Retina (tissue), 1 donor: ENCODE measurements around the gene HOXD13.

ENCODE experiments used
- DNase-seq: peaks from one replicate; pipeline ENCODE4 v3.0.0-alpha.2; 2016

The HOXD13 gene

DNA sequence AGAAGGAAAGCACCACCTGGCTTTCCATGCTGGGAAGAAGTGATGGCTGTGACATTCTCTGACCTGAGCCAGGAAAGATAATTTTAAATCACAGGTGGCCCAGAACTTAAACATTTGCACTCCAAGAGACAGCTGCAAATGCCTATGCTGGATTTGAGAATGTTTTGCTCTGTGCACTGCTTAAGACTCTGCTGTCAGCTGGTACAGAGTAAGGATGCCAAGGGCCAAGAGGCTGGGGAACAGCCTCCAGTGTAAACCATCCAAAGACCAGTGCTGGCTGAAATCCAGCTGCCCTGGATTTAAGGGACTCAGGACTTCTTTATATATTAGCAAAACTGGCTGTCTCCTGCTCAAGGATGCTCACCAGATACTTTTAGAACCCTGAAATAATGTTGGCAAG, 40.9 kb downstream of the HOXD13 start:
- DNase-seq, result peak; percentile 57

DNA sequence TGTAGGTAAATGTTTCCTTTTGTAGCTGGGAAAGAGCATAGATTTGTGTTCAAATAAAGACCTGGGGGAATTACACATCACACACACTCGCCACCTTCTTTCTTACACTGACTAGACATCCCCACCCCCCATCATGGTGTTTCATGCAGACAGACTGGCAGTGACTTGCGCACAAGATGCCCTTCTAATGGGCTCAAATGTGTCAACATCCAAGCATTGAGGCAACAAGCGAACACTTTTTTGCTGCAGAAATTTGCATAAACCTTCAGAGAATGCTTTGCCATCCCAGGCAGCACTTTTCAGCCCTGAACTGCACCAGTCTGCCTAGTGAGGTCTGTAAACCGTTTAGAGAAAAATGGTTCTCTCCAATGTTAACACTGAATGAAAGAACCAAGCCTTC, 41.5 kb downstream of the HOXD13 start:
- no peak for DNase-seq

DNA sequence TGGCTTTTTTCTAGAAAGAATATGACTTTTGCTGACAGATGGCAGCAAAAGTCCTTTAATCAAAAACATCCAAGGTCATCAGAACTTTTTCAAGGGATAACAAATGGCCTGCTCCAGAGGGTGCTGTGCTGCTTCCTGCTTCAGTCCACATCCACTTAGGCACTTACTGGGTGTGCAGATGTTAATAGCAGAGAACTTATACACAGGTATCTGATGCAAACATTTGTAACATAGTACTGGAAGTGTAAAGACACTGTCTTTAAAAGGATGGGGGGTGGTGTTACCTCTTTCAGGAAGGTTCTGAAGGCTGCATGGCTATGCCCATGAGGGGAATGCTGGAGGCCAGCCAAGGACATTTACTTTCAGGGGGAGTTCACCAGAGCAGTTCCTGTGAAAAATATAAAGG, 42.5 kb downstream of the HOXD13 start:
- DNase-seq, result no peak

DNA sequence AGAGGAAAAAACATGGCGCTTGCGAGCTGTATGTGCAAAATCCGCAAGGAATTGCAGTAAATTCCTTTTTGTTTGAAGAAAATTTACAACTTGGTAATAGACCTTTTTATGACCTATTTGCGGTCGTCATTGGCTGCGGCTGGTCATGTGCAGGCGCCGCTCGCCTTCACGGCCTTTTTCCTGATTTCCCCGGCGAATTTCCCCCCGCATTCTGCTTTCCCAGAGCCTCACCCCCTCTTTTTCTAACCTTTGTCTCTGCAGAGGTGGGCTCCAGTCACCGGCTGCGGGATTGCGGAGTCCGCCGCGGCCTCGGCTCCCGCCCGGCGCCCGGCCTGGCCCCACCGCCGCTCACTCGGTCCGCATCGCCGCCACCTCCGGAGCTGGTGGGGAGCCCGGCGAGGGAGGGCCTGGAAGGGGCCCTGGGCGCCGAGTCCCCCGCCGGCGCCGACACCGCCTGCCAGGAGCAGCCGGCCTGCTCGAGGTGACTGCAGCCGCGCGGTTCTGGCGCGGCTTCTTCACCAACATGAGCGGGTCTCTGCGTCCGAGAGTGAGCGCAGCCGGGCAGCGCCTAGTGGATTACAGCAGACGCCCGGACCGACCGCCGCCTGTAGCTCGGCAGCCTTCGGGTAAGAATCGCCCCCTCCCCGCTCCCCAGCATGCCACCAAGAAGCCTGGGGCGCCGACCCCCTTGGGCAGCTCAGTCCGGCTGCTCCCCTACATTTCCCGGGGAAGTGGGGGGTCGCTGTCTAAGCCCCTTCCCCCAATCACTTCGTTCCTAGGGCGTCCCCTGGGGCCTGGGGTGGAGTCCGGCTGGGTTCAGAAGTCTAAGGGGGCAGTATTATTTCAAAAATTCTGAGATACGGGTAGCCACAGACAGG, 44.1 kb downstream of the HOXD13 start:
- DNase-seq, result peak; percentile 79

DNA sequence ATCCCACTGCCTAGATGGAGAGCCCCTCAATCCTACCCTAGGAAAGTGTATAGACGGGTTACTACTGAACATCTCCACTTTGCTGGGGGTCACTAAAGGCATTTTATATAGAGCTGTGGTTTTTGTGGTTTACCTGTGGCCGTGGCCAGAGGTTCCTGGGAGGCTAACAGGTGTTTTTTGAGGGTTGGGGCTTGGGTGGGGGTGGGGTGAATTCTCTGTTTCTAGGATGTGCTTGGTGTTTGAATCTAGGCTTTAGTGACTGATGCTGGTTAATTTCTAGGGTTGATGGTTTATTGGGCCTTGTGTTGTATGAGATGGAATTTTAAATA, 44.7 kb downstream of the HOXD13 start:
- DNase-seq, result no peak

DNA sequence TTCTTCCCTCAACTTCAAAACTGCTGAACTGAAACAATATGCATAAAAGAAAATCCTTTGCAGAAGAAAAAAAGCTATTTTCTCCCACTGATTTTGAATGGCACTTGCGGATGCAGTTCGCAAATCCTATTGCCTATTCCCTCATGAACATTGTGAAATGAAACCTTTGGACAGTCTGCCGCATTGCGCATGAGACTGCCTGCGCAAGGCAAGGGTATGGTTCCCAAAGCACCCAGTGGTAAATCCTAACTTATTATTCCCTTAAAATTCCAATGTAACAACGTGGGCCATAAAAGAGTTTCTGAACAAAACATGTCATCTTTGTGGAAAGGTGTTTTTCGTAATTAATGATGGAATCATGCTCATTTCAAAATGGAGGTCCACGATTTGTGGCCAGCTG, 45.4 kb downstream of the HOXD13 start:
- no peak for DNase-seq

DNA sequence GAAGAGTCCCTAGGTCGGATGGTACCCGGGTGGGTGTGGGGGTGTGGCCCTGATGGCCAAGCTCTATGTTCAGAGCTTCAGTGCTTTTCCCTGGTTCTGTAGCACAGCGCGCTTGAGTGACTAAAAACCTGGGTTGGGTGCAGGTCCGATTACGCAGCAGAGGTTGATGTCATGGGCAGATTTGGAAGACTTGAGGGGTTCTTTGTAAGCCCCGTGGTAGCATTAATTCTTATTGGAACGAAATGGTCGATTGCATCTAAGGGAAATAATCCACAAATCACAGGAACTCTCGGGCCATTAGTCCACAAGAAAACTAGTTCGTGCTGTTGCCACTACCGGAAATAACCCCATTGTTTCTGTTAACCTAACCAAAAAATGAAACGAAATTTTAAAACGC, 46.0 kb downstream of the HOXD13 start:
- DNase-seq, result no peak

DNA sequence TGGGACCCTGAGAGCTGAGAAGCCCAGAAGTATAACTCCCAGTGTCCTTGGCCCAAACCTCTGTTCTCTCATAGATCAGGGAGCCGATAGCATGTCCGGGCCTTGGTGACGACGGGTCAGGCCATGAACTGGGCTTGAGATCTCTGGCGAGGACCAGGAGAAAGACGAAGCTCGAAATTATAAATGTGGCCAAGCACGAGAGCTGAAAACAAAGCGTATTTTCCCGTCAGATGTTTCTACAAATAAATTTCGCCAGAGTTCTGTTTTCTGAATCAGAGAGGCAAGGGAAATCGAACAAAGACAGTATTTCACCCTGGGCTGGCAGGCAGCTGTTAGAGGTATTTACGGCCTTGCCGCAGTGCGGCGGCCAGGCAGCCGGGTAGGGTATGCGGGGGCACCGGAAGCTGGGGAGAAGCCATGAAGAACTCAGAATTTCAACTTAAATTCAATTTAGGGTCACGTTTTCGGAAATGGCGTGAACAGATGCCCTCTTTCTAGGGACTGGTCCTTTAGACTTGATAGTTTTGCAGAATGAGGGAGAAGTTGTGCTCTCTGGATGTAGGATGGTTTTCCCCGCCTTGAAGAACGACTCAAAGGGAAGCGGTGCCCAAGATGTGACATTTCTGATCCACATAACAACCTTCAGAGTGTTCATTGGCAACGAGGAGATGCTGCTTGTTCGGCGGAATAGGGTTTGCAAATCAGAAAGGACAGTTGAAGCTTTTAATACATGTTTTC, 46.6 kb downstream of the HOXD13 start:
- DNase-seq, result no peak

DNA sequence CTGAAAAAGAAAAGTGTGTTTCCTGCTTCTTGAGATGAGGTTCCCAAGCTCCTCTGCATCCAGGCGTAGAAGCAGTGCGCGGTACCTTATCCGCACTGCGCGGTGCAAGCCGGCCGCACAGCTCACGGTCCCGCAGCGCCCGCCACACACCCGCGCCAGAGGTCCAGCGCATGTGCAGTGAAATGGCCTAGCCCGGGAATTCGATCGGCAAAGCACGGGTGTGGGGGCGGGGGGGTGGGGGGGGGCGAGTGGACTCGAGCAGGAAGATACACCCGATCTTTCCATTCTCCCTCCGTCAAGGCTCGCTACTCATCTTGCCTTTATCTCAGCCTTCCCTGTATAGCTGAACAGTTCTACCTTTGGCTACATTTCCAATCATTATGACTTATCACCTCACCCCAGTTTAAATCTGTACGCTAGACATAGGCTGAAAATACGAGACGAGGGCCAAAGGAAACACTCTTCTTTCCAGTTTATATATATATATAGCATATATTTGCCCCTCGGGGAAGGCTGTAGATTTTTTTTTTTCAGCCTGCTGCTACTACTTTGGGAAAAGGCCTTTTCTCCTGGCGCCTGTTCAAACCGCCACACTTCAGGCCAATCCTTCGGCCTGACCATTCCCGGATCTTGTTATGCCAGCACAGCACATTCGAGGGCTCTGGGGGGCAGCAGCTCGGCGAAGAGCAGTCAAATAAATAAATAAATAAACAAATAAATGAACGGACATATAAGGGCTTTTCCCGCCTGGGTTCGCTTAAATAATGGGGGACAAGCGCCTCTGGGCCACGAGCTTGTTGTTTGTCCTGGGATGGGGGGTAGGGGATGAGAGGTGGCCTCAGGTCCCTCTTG, 47.4 kb downstream of the HOXD13 start:
- no peak for DNase-seq

DNA sequence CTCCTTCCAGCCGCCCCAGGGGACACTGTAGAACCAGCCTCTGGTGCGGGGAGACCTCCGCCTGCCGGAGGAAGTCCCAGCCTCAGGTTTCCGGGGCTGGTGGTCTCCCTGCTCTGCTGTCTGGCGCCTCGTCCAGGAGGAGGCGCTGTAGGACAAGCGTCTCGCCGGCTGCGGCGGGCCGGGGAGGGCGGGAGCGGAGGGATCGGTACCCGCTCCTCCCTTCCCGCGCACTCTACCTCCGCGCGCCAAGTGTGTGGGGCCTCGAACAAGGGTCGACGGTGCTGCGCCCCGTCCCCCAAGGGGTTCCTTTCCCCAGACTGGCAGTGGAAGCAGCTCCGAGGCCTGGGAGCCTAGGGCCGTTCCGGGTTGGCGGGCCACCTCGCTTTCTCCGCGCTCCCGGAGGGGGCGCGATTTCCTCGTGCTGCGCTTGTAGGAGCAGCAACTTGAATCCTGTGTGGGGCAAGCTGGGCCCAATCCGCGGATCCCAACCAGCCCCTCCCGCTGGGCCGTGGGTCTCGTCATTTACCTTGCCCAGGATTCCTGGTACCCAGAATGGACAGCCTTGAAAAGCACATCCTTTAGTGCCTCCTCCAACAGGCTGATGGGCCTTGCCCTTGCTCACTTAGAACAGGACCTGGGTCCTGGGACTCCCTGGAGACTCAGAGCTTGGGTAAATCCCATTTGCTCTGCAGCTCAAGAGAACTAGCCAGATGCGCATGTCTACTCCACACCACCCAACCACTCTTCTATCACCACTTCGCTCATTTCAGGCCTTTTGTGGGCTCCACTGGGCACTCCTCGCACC, 48.2 kb downstream of the HOXD13 start:
- DNase-seq, result peak; percentile 94

DNA sequence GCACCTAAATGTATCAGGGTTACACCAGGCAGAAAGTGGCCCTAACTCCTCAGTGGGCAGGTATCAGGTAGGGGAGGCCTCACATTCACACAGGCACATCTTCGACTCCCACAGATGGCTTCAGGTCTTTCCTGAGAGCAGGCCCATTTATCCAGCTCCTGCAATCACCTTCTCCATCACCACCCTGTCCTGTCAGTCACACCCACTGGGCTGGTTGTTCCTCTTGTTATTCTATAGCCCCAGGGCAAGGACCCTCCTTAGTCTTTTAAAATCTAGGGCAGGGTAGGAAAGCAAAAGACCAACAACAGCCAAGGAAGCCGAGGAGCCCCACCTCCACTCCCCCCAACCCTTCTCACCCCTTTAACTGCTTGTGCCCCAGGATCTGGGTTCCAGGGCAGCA, 49.8 kb downstream of the HOXD13 start:
- DNase-seq, result no peak
